NCI-H345 treated with DMSO at 0.1 percent for 48 hours (cell line): ENCODE data around the gene ABHD3.
"Not testable (repeated sequence)": the region's sequence is repeated elsewhere in the genome, so short reads cannot be mapped to it uniquely, and the experiment has no call there.

Experiments
- DNase-seq: peaks from one replicate; lab custom pipeline; 2025; ENCODE audit not compliant: unreplicated experiment; lab: John Stamatoyannopoulos, UW

The ABHD3 gene

DNA sequence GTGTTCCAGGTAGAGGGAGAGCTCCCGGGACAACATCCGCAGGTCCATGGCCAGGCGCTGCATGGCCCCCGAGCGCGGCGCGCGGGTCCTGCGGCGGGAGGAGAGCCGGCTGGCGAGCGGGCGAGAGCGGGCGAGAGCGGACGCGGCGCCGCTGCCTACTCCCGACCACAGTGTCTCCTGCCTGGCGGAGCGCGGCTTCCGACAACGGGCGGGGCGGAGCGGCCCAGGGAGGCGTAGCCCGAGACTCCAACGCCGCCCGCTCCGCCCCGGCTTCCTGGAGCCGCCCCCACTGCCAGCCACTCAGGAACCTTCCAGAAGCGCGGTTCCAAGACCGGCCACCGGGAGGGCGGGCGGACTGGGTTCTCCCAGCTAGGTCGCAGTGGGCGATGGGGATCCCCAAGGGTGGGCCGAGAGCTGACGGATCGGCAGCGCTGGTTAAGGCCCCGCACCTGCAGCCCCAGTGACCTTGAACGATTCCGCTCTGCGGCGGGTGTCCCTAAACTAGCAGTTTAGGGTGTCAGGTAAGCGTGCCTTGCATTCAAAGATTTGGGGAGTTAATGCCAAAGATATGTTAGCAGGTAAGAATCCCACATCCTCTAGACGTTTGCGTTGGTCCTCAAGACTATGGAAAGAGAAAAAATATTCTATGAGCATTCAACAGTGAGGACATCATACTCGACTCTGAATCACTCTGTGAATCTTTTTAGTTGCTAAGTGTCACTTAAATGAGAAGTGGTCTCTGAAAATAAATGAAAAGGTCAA lies at the start of gene ABHD3:
ABHD3 (minus strand) TSS at position 172 of the 762 bp plus-strand sequence; CDS start at position 63, 109 bp downstream.
- peak; percentile 55 for DNase-seq

DNA sequence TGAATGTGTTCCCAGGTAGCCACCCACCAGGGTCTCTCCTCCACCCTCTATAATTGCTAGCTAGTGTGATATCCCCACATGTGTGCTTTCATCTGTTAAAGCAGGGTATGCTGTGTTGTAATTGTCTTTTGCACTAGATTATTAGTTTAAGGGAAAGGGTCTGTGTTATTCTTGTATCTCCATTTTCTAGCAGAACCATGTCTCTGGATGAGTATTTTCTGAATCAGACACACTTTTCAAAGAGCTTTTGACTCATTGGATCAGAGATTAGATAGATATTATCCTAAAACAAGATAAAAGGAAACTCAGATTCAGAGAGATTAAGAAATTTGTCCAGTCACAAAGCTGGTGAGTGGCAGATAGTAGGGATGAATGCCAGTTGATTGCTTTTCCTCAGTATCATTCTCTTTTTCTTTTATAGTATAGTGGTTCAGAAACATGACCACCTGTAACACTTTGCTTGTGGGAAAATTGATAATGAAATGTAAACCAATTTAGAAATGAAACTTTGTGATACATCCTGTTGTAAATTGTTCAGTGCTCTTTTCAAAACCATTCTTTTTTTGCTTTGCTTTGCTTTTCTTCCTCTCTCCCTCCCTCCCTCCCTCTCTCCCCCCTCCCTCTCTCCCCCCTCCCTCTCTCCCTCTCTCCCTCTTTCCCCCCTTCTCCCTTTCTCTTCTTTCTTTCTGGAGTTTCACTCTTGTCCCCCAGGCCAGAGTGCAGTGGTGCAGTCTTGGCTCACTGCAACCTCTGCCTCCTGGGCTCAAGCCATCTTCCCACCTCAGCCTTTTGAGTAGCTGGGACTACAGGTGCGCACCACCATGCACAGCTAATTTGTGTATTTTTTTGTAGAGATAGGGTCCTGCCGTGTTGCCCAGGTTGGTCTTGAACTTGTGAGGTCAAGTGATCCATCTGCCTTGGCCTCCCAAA lies 43.5 kb upstream of the ABHD3 start:
- DNase-seq, result no peak

GRCh38 chr18:21747268-21747667 lies 42.7 kb upstream of the ABHD3 start:
- no peak for DNase-seq

- no peak for DNase-seq
Measured at GRCh38 chr18:21745231-21745630, 40.7 kb upstream of the ABHD3 start.

DNA sequence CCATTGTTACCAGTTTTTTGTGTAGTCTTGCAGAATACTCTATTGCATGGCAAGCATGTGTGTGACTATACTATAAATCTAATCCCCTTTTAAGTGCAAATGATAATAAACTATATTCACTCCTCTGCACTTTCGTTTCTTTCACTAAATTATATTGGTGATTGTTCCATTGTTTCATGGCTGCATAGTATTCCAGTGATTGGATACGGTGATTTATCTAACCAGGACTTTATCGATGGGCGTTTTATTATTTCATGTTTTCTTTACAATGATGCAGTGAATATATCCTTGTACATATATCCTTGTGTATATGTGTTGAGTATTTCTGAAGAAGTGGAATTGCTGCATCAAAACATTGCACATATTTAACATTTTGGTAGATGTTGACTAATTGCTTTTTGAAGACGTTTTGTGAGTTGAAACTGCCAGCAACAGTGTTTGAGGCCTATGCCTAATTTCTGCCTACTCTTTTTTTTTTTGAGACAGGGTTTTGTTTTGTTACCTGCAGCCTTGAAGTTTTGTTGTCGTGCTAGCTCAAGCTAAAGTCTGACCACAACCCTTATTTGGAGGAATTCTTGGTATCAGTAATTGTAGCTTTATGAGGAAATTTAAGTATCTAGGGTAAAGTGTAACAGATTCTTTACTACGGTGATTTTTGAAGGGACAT lies 38.7 kb upstream of the ABHD3 start:
- DNase-seq, result no peak

DNA sequence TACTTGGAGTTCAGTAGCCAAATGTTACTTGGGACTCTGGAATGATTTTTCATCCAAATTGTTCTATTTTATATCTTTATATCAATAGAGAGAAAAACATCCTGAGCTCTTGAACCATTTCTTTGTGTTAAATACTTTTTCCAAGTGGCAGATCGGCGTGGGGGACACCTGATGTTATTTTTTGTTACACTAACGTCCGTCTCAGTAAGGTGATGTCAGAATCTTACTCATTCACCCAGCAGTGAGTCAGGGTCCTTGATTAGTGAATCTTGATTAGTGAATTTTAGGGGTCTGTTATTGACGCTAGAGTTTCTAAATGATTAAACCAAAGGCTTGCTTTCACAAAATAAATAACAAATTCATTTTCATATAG lies 37.7 kb upstream of the ABHD3 start:
- DNase-seq, result no peak

GRCh38 chr18:21741562-21742314 lies 37.2 kb upstream of the ABHD3 start:
- no peak for DNase-seq

DNA sequence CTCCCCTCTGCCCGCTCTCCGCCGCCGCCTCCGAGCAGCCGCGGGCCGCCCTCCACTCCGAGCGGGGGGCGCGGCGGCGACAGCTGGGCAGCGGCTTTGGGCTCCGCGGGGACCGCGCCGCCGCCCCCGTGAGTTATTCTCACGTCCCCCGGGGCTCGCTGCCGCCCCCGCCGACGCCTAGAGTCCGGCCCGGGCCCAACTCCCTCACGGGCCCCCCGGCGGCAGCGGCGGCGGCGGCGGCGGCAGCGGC lies 36.7 kb upstream of the ABHD3 start:
- DNase-seq, result no peak

DNA sequence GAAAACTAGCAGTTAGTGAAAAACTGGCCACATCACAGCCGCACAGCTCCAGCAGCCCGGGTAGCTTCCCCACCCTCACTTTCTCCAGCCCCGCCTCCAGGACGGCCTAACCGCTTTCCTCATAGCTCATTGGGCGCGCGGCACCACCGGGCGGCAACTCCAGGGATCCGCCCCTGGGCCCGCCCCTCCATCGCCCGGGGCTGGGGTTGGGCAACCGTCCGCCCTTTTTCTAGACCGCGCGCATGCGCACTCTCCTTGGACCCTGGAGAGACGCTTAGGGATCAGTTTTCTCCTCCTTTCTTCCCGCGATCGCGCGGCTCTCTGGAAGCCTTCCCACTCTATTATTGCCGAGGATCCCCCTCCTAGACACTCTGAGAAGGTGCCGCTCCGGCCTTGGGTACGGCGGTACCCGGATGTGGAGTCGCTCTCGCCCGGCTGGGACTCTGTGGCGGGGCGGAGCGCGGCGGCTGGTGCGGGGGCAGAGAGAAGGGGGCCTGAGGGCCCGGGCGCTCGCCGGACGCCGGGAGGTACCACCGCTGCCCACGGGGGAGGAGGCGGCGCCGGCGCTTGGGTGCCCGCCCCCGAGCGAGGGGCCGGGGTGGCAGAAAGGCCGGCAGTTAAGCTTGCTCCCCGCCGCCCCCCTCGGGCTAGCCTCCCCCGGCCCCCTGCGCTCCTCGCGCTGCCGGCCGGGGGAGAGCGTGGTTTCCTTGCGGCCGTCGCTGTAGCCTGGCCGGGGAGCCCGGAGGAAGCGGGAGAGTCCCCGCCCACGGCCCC lies 36.2 kb upstream of the ABHD3 start, which contains the start of gene MIB1:
MIB1 (plus strand) TSS at position 255 of the 774 bp plus-strand sequence. CDS start 792 bp downstream, outside the sequence.
- DNase-seq, result peak; percentile 98

DNA sequence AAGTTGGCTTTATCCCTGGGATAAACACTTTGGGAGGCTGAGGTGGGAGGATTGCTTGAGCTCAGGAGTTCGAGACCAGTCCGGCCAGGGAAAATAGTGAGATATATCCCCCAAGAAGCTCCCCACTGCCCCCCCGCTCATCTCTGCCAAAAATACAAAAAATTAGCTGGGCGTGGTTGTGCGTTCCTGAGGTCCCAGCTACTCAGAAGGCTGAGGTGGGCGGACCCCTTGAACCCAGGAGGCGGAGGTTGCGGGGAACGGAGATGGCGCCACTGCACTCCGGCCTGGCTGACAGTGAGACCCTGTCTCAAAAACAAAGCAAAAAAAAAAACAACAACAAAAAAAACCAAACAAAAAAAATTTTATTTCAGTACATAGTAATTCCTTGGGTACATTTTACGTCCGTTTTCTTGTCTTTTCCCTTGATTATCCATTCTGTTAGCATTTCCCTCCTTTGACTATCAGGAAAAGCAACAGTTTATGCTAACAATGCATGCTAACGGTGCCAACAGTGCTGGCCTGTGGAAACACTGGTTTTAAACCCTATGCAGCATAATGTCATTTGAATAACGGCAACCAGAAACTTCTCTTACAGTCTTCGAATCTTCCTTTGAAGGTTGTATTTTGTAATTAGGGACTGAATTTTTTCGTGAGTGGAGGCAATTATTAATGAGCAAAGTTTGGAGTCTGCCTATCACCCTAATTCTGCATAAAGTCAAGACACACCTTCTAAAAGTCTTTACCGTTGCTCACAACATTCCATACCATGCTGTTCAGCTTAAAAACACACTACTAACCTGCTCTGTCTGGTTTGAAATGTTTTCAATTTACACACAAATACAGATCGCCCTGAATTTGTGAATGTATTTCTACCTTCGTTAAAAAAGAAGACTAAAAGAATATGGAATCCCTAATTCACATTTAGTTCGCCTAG lies 35.3 kb upstream of the ABHD3 start:
- no peak for DNase-seq

GRCh38 chr18:21736926-21737325 lies 32.4 kb upstream of the ABHD3 start:
- not testable (repeated sequence) for DNase-seq

- DNase-seq, result no peak
Measured at GRCh38 chr18:21735452-21736015, 31.0 kb upstream of the ABHD3 start.

- no peak for DNase-seq
Measured at GRCh38 chr18:21733011-21733410, 28.4 kb upstream of the ABHD3 start.

DNA sequence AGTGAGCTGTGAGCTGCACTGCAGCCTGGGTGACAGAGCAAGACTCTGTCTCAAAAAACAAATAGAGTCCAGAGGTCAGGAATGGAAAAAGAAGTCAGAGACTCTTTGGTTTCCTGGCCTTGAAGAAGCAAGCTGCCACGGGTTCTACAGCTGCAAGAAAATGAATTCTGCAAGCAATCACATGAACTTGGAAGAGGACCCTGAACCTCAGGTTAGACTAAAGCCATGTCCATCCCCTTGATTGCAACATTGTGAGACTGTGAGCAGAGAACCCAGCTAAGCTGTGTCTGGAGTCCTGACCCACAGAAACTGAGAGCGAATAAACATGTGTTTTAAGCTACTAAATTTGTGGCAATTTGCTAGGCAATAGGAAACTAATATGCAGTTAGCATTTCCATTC lies 23.1 kb upstream of the ABHD3 start:
- no peak for DNase-seq

DNA sequence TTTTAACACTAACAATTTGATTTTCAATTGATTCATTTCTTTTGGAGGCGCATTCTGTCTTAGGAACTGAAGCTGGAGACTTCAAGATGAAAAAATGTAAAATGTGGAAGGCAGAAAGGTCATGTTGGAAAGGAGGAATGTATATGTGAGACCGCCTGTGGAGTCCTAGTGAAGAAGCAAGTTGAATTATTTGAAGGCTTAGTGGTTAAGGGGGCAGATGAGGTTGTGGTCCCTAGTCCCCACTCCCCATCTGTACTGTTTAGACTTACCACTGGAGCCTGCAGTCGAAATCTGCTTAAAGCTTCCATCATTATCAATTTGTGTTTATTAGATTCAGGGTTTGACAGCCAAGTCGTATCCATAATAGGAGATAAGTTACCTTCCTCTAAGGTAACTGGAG lies 20.6 kb upstream of the ABHD3 start:
- DNase-seq, result no peak

DNA sequence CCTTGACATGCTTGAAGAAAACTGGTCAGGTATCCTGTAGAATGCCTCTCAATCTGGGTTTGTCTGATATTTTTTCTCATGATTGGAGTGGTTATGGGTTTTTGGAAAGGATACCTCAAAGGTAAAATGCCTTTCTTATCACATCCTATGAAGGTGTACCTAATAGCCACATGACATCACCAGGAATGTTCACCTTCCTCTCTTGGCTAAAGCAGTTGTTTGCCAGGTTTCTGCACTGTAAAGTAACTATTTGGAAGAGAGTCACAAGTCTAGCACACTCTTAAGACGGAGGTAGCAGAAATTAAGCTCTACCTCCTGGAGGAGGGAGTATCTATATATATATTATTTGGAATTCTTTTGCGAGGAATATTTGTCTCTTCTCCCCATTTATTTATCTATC lies 18.1 kb upstream of the ABHD3 start:
- DNase-seq, result no peak

DNA sequence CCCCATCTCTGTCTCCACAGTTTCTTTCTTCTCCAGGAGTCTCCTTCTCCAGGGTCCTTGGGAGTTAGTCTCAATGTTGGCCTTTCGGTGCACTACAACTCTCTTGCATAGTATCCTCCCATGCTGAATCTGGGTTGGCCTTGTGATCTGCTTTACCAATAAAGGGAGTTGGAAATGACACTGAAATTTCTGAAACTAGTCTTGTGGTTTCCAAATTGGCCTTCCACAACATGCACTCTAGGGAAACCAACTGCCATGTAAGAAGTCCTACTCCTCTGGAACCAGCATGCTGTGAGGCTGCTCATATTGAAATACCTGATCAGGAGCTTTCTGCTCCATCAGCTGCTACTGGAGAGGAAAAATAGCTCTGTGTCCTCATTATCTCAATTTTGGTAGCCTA lies 9.9 kb upstream of the ABHD3 start:
- DNase-seq, result no peak

DNA sequence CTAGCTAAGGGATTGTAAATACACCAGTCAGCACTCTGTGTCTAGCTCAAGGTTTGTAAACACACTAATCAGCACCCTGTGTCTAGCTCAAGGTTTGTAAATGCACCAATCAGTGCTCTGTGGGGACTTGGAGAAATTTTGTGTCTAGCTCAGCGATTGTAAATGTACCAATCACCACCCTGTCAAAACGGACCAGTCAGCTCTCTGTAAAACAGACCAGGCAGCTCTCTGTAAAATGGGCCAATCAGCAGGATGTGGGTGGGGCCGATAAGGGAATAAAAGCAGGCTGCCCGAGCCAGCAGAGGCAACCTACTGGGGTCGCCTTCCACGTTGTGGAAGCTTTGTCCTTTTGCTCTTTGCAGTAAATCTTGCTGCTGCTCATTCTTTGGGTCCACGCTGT lies 2.6 kb upstream of the ABHD3 start:
- not testable (repeated sequence) for DNase-seq

- DNase-seq, result no peak
Measured at GRCh38 chr18:21706386-21706865, 1.9 kb upstream of the ABHD3 start.
